ENCODE results near the gene PWP1.

Gene PWP1

GRCh38 chr12:107760809-107761501 lies 75.4 kb downstream of the PWP1 start, which contains the start of gene PRDM4:
Gene PRDM4, minus strand, starts transcription at chr12:107761137. Its CDS starts 622 bp downstream, at chr12:107760515.
- Histone ChIP-seq H3K36me3 (ENCODE audit: control insufficient read depth, insufficient read depth, low read length) (no peaks in the 10 kb centered on the region), H3K9me3 (ENCODE audit: control insufficient read depth, low read length) (no peaks in the 10 kb centered on the region), H3K4me2 (ENCODE audit: low read length) (peak within 1 kb of the TSS; percentile 79), H3K9ac (peak within 1 kb of the TSS; percentile 55), H3K4me1 (peaks cover 11% of the 10 kb centered on the region), H3K27ac (peak within 1 kb of the TSS; percentile 67), H2AFZ (peak within 1 kb of the TSS; percentile 98), H3K79me2 (peaks cover 17% of the 10 kb centered on the region), H3K4me3 (ENCODE audit: low read depth, low read length) (peak within 1 kb of the TSS; percentile 97), H3K27me3 (ENCODE audit: control insufficient read depth, insufficient read depth, low read length) (no peaks in the 10 kb centered on the region)
- TF ChIP-seq, protein P1, sequence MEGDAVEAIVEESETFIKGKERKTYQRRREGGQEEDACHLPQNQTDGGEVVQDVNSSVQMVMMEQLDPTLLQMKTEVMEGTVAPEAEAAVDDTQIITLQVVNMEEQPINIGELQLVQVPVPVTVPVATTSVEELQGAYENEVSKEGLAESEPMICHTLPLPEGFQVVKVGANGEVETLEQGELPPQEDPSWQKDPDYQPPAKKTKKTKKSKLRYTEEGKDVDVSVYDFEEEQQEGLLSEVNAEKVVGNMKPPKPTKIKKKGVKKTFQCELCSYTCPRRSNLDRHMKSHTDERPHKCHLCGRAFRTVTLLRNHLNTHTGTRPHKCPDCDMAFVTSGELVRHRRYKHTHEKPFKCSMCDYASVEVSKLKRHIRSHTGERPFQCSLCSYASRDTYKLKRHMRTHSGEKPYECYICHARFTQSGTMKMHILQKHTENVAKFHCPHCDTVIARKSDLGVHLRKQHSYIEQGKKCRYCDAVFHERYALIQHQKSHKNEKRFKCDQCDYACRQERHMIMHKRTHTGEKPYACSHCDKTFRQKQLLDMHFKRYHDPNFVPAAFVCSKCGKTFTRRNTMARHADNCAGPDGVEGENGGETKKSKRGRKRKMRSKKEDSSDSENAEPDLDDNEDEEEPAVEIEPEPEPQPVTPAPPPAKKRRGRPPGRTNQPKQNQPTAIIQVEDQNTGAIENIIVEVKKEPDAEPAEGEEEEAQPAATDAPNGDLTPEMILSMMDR (IDR thresholded peaks at IDR 0.05): peak; percentile 63

GRCh38 chr12:107761502-107761904 lies 75.9 kb downstream of the PWP1 start:
- no peaks in the 10 kb centered on the region for H3K36me3 ChIP-seq (ENCODE audit: control insufficient read depth, insufficient read depth, low read length)
- H3K4me2 ChIP-seq (ENCODE audit: low read length): peak overlapping the region; percentile 79
- no peak overlapping the region for H3K9ac ChIP-seq
- peaks cover 11% of the 10 kb centered on the region for H3K4me1 ChIP-seq
- peak overlapping the region; percentile 98 for H2AFZ ChIP-seq
- H3K79me2 ChIP-seq: peaks cover 16% of the 10 kb centered on the region
- no peaks in the 10 kb centered on the region for H3K27me3 ChIP-seq (ENCODE audit: control insufficient read depth, insufficient read depth, low read length)
- H3K9me3 ChIP-seq (ENCODE audit: control insufficient read depth, low read length): no peaks in the 10 kb centered on the region
- peak overlapping the region; percentile 72 for H3K4me3 ChIP-seq (ENCODE audit: low read depth, low read length)
- H3K27ac ChIP-seq: peak overlapping the region; percentile 61
- TF ChIP-seq, protein P1 (IDR thresholded peaks at IDR 0.05): no peak
